ENCODE results near the gene OPCML. TPM values are rescaled to one million over a fixed set of nuclear protein-coding genes. Genes with fewer than 3 reads are reported as not detected.

OPCML gene
- total RNA-seq, 1 experiment from 2014 or later: 0.13 TPM

GRCh38 chr11:133497477-133498140 lies 34.7 kb downstream of the OPCML start:
- Histone ChIP-seq H3K4me3 (ENCODE audit: low read depth, low read length, poor library complexity, severe bottlenecking) (no peak overlapping the region), H3K9me3 (ENCODE audit: low read depth, low read length, poor library complexity, severe bottlenecking) (peaks cover 18% of the 10 kb centered on the region), H3K36me3 (ENCODE audit: insufficient read depth, low read length, poor library complexity, severe bottlenecking) (no peaks in the 10 kb centered on the region), H3K27me3 (replicated peaks; ENCODE audit: insufficient read depth, low read depth, low read length, poor library complexity) (no peaks in the 10 kb centered on the region), H3K27ac (ENCODE audit: low read depth, low read length, poor library complexity, severe bottlenecking) (no peak overlapping the region), H3K4me1 (ENCODE audit: insufficient read depth, low read length, poor library complexity, severe bottlenecking) (no peaks in the 10 kb centered on the region)
- intact Hi-C loops (cut with micrococcal nuclease; ENCODE audit: unreplicated experiment): no loop called here
- no peak for DNase-seq (ENCODE audit: low spot score)
- BruUV-seq (replicated peaks): no TSS peak
- CTCF ChIA-PET: no interaction called here
- TF ChIP-seq EZH2 (IDR thresholded peaks at IDR 0.05; ENCODE audit: borderline replicate concordance, low read depth, low read length, poor library complexity, severe bottlenecking): no peak
- TF ChIP-seq CTCF (conservative IDR thresholded peaks at IDR 0.05; ENCODE audit: low read depth, low read length): no peak
- POLR2A ChIA-PET (ENCODE audit: low non-redundant PET): no interaction called here

GRCh38 chr11:133492895-133493294 lies 39.4 kb downstream of the OPCML start:
- TF ChIP-seq EZH2 (IDR thresholded peaks at IDR 0.05; ENCODE audit: borderline replicate concordance, low read depth, low read length, poor library complexity, severe bottlenecking) (no peak), CTCF (conservative IDR thresholded peaks at IDR 0.05; ENCODE audit: low read depth, low read length) (no peak)
- Histone ChIP-seq H3K36me3 (ENCODE audit: insufficient read depth, low read length, poor library complexity, severe bottlenecking) (no peaks in the 10 kb centered on the region), H3K9me3 (ENCODE audit: low read depth, low read length, poor library complexity, severe bottlenecking) (peaks cover 28% of the 10 kb centered on the region), H3K4me1 (ENCODE audit: insufficient read depth, low read length, poor library complexity, severe bottlenecking) (no peaks in the 10 kb centered on the region), H3K4me3 (ENCODE audit: low read depth, low read length, poor library complexity, severe bottlenecking) (no peak overlapping the region), H3K27me3 (replicated peaks; ENCODE audit: insufficient read depth, low read depth, low read length, poor library complexity) (no peaks in the 10 kb centered on the region), H3K27ac (ENCODE audit: low read depth, low read length, poor library complexity, severe bottlenecking) (no peak overlapping the region)
- DNase-seq (ENCODE audit: low spot score): no peak
- no TSS peak for BruUV-seq (replicated peaks)
- CTCF ChIA-PET: no interaction called here
- POLR2A ChIA-PET (ENCODE audit: low non-redundant PET): no interaction called here
- intact Hi-C loops (cut with micrococcal nuclease; ENCODE audit: unreplicated experiment): no loop called here

- intact Hi-C loops (cut with micrococcal nuclease; ENCODE audit: unreplicated experiment): no loop called here
- no peak for TF ChIP-seq EZH2 (IDR thresholded peaks at IDR 0.05; ENCODE audit: borderline replicate concordance, low read depth, low read length, poor library complexity, severe bottlenecking)
- TF ChIP-seq CTCF (conservative IDR thresholded peaks at IDR 0.05; ENCODE audit: low read depth, low read length): no peak
- ChIA-PET POLR2A (ENCODE audit: low non-redundant PET) (no interaction called here), CTCF (no interaction called here)
- BruUV-seq (replicated peaks): no TSS peak
- Histone ChIP-seq H3K27me3 (replicated peaks; ENCODE audit: insufficient read depth, low read depth, low read length, poor library complexity) (no peaks in the 10 kb centered on the region), H3K36me3 (ENCODE audit: insufficient read depth, low read length, poor library complexity, severe bottlenecking) (no peaks in the 10 kb centered on the region), H3K4me3 (ENCODE audit: low read depth, low read length, poor library complexity, severe bottlenecking) (no peak overlapping the region), H3K9me3 (ENCODE audit: low read depth, low read length, poor library complexity, severe bottlenecking) (peaks cover 24% of the 10 kb centered on the region), H3K27ac (ENCODE audit: low read depth, low read length, poor library complexity, severe bottlenecking) (no peak overlapping the region), H3K4me1 (ENCODE audit: insufficient read depth, low read length, poor library complexity, severe bottlenecking) (no peaks in the 10 kb centered on the region)
- DNase-seq (ENCODE audit: low spot score): no peak
Observed at GRCh38 chr11:133491680-133492383, 40.5 kb downstream of the OPCML start.

All from A673 (cell line).